CD14-positive monocyte (primary cell): ENCODE results near the gene RELL1. TPM values are rescaled to one million over a fixed set of nuclear protein-coding genes. Genes with fewer than 3 reads are reported as not detected.

Source experiments
- DNase-seq, 3 donors: peaks; one replicate each; pipeline ENCODE4 v3.0.0-alpha.2; 2011 to 2022
- H2AFZ ChIP-seq: 2 replicates; pipeline ENCODE4 v1.6.0; 2012; ENCODE audit warnings: mild to moderate bottlenecking, low read depth, low read length, inconsistent platforms; ENCODE audit not compliant: insufficient read depth, poor library complexity, severe bottlenecking
- H3K27ac ChIP-seq, 2 donors: 1 replicate in 1 of 2; 2 replicates in 1 of 2; pipeline ENCODE4 v1.5.1; 2012 to 2013; ENCODE audit warnings: low read length in 2 of 2, control low read depth in 1 of 2, inconsistent platforms in 1 of 2, low read depth in 1 of 2, mild to moderate bottlenecking in 1 of 2
- H3K27me3 ChIP-seq, 2 donors: one replicate each; pipeline versions ENCODE4 v1.6.0 to v1.6.1; 2011 to 2013; ENCODE audit warnings: low read length in 2 of 2; ENCODE audit not compliant: control insufficient read depth in 2 of 2, insufficient read depth in 2 of 2
- H3K36me3 ChIP-seq, 2 donors: replicated peaks in 1 of 2; 1 replicate in 1 of 2; 2 replicates in 1 of 2; pipeline versions ENCODE4 v1.5.1 to v1.6.1; 2012 to 2013; ENCODE audit warnings: low read length in 2 of 2, control low read depth in 1 of 2, inconsistent platforms in 1 of 2, mild to moderate bottlenecking in 1 of 2; ENCODE audit not compliant: insufficient read depth in 2 of 2, control insufficient read depth in 1 of 2
- H3K4me1 ChIP-seq, 2 donors: 1 replicate in 1 of 2; 2 replicates in 1 of 2; pipeline versions ENCODE4 v1.5.1 to v1.6.1; 2012 to 2013; ENCODE audit warnings: low read length in 2 of 2, control low read depth in 1 of 2, inconsistent platforms in 1 of 2, mild to moderate bottlenecking in 1 of 2, moderate library complexity in 1 of 2; ENCODE audit not compliant: insufficient read depth in 2 of 2, control insufficient read depth in 1 of 2
- H3K4me2 ChIP-seq: replicated peaks from 2 replicates; pipeline ENCODE3; 2012; ENCODE audit warnings: low read length, moderate library complexity, mild to moderate bottlenecking; ENCODE audit not compliant: poor library complexity, severe bottlenecking; ENCODE audit errors: extremely low read depth
- H3K4me3 ChIP-seq, 3 experiments: fragments of 200-600 bp in 1 of 3; sonication (generic) in 1 of 3; replicated peaks in 1 of 3; 1 replicate in 2 of 3; 2 replicates in 1 of 3; pipeline ENCODE4 v1.5.1; 2011 to 2013; ENCODE audit warnings: low read length in 3 of 3, mild to moderate bottlenecking in 3 of 3, control low read depth in 2 of 3, low read depth in 2 of 3, inconsistent platforms in 1 of 3, moderate library complexity in 1 of 3
- H3K79me2 ChIP-seq: 2 replicates; pipeline ENCODE4 v1.6.0; 2012; ENCODE audit warnings: mild to moderate bottlenecking, control low read depth, inconsistent platforms, low read length, moderate library complexity; ENCODE audit not compliant: insufficient read depth
- H3K9ac ChIP-seq: 2 replicates; pipeline ENCODE4 v1.6.0; 2017; ENCODE audit warnings: low read length, mild to moderate bottlenecking; ENCODE audit not compliant: insufficient read depth, poor library complexity, severe bottlenecking
- H3K9me3 ChIP-seq, 2 donors: replicated peaks in 1 of 2; 1 replicate in 1 of 2; 2 replicates in 1 of 2; pipeline versions ENCODE4 v1.5.1 to v1.6.1; 2012 to 2013; ENCODE audit warnings: low read length in 2 of 2, control low read depth in 1 of 2; ENCODE audit not compliant: control insufficient read depth in 1 of 2, insufficient read depth in 1 of 2
- H4K20me1 ChIP-seq: 2 replicates; pipeline ENCODE4 v1.6.0; 2012; ENCODE audit warnings: mild to moderate bottlenecking, low read length, control low read depth, moderate library complexity; ENCODE audit not compliant: insufficient read depth
- H3K27ac Mint-ChIP-seq, 7 donors: one replicate each; pipeline ENCODE4 v1.8.0; 2020; ENCODE audit warnings: mild to moderate bottlenecking in 7 of 7, mixed read lengths in 7 of 7, moderate library complexity in 6 of 7, inconsistent platforms in 2 of 7
- H3K27me3 Mint-ChIP-seq, 3 donors: one replicate each; pipeline ENCODE4 v1.8.0; 2021 to 2022; ENCODE audit warnings: low read depth in 3 of 3, mild to moderate bottlenecking in 3 of 3, mixed read lengths in 3 of 3, moderate library complexity in 3 of 3, inconsistent platforms in 1 of 3
- H3K36me3 Mint-ChIP-seq, 2 donors: one replicate each; pipeline ENCODE4 v1.8.0; 2020; ENCODE audit warnings: mixed read lengths in 2 of 2, inconsistent platforms in 1 of 2, mild to moderate bottlenecking in 1 of 2
- H3K4me1 Mint-ChIP-seq: one replicate; pipeline ENCODE4 v1.8.0; 2020; ENCODE audit warnings: mild to moderate bottlenecking, mixed read lengths
- H3K4me3 Mint-ChIP-seq, 2 donors: one replicate each; pipeline ENCODE4 v1.8.0; 2020; ENCODE audit warnings: mild to moderate bottlenecking in 2 of 2, mixed read lengths in 2 of 2, moderate library complexity in 1 of 2
- H3K9me3 Mint-ChIP-seq, 7 donors: one replicate each; pipeline ENCODE4 v1.8.0; 2020 to 2022; ENCODE audit warnings: mixed read lengths in 7 of 7, mild to moderate bottlenecking in 6 of 7, moderate library complexity in 6 of 7, inconsistent platforms in 2 of 7
- WGBS: methylation state at CpG from one replicate; pipeline ENCODE4 v1.1.5; 2013; ENCODE audit warnings: missing lambda C conversion rate; ENCODE audit not compliant: insufficient coverage; 5-methylcytosine and 5-hydroxymethylcytosine counted together
- intact Hi-C, 2 donors: fragments of 100-400 bp; cut with micrococcal nuclease; formaldehyde crosslinking; loops; one replicate each; pipeline versions ENCODE4 v1.15.0 to v1.15.1; 2023
- polyA plus RNA-seq, 3 donors: library from polyadenylated mRNA; depleted of rRNA in 1 of 3; unstranded in 2 of 3; stranded (reverse) in 1 of 3; fragments of 300-500 nt in 2 of 3; fragments of >200 nt in 1 of 3; fragmentation: Illumina TruSeq in 2 of 3; gene quantifications; 1 replicate in 2 of 3; 2 replicates in 1 of 3; pipeline ENCODE4 v1.2.3, GENCODE V29; 2012 to 2021
- TF ChIP-seq, protein P1 (sequence below): fragments of 200-600 bp; IDR thresholded peaks from one replicate; pipeline ENCODE4 v1.8.0; 2022; ENCODE audit warnings: antibody characterized with exemption, mild to moderate bottlenecking

RELL1 gene
- polyA plus RNA-seq, 3 donors, result 13.3 to 30.2 (median 16.2) TPM

DNA sequence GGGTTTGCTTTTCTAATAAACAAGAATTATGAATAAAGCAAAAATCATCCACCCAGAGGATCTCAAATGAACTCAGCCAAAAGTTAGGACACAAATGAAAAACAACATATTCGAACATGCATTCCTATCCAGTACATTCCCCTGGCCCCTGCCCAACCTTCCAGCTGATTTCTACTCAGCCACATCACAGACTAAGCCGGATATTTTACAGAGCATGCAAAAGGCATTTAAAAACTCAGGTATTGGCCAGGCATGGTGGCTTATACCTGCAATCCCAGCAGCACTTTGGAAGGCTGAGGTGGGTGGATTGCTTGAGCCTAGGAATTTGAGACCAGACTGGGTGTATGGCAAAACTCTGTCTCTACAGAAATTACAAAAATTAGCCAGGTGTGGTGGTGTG lies 54.6 kb downstream of the RELL1 start:
- Mint-ChIP-seq H3K36me3 (peaks cover 77 to 87% of the 10 kb centered on the region in 2 donors), H3K4me3 (no peak overlapping the region), H3K4me1 (peaks cover 18% of the 10 kb centered on the region), H3K9me3 (no peaks in the 10 kb centered on the region), H3K27me3 (peaks cover 0 to 3% (median 2%) of the 10 kb centered on the region in 3 donors), H3K27ac (peak overlapping the region in 1 of 7 donors; percentile 6)
- no peak overlapping the region for H3K9ac ChIP-seq
- H3K4me3 ChIP-seq, result no peak overlapping the region
- H4K20me1 ChIP-seq, result peaks cover 21% of the 10 kb centered on the region
- H3K4me1 ChIP-seq, result peaks cover 0 to 4% of the 10 kb centered on the region in 2 donors
- H2AFZ ChIP-seq, result no peak overlapping the region
- no peak for DNase-seq
- no peaks in the 10 kb centered on the region for H3K79me2 ChIP-seq
- H3K36me3 ChIP-seq, result peaks cover 63 to 100% of the 10 kb centered on the region in 2 donors
- 100% methylated on average over 1 of the region's 2 CpGs for WGBS
- H3K27ac ChIP-seq, result no peak overlapping the region
- H3K27me3 ChIP-seq, result no peaks in the 10 kb centered on the region
- H3K4me2 ChIP-seq, result no peak overlapping the region
- H3K9me3 ChIP-seq, result no peaks in the 10 kb centered on the region
- intact Hi-C loops, result no loop called here
- TF ChIP-seq, protein P1, sequence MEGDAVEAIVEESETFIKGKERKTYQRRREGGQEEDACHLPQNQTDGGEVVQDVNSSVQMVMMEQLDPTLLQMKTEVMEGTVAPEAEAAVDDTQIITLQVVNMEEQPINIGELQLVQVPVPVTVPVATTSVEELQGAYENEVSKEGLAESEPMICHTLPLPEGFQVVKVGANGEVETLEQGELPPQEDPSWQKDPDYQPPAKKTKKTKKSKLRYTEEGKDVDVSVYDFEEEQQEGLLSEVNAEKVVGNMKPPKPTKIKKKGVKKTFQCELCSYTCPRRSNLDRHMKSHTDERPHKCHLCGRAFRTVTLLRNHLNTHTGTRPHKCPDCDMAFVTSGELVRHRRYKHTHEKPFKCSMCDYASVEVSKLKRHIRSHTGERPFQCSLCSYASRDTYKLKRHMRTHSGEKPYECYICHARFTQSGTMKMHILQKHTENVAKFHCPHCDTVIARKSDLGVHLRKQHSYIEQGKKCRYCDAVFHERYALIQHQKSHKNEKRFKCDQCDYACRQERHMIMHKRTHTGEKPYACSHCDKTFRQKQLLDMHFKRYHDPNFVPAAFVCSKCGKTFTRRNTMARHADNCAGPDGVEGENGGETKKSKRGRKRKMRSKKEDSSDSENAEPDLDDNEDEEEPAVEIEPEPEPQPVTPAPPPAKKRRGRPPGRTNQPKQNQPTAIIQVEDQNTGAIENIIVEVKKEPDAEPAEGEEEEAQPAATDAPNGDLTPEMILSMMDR, result no peak

DNA sequence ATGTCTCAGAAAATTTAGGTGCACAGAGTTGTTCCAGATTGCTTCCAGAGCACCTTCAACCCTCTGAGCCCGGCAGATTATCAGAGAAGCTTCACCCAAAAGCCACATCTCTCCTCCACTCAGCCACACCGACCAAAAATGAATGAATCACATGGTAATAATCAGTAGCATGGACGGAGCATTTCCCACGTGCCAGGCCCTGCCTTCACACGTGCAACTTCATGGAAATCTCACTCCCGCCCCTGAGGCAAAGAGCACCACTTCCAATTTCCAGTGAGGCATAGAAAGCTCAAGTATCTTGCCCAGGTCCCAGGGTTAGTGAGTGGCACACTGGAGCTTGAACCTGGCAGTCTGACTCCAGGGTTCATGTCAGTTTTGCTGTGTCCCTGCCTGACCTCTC lies 56.5 kb downstream of the RELL1 start:
- Histone ChIP-seq H3K9me3 (no peaks in the 10 kb centered on the region), H3K79me2 (no peaks in the 10 kb centered on the region), H3K36me3 (peaks cover 60 to 99% of the 10 kb centered on the region in 2 donors), H3K4me2 (no peak overlapping the region), H2AFZ (no peak overlapping the region), H3K27me3 (no peaks in the 10 kb centered on the region), H4K20me1 (peaks cover 24% of the 10 kb centered on the region), H3K4me3 (no peak overlapping the region), H3K9ac (no peak overlapping the region), H3K4me1 (peaks cover 0 to 4% of the 10 kb centered on the region in 2 donors), H3K27ac (peak overlapping the region in 1 of 2 donors; percentile 45)
- peaks cover 0 to 3% (median 2%) of the 10 kb centered on the region in 3 donors for H3K27me3 Mint-ChIP-seq
- no peaks in the 10 kb centered on the region for H3K9me3 Mint-ChIP-seq
- no peak for DNase-seq
- peaks cover 18% of the 10 kb centered on the region for H3K4me1 Mint-ChIP-seq
- TF ChIP-seq, protein P1, result no peak
- H3K4me3 Mint-ChIP-seq, result no peak overlapping the region
- H3K36me3 Mint-ChIP-seq, result peaks cover 72 to 87% of the 10 kb centered on the region in 2 donors
- 97% methylated on average over 6 of the region's 6 CpGs for WGBS
- intact Hi-C loops, result no loop called here
- peak overlapping the region in 6 of 7 donors; percentile 17 to 76 (median 42) for H3K27ac Mint-ChIP-seq
